Measurements from ENCODE around the gene CADPS. TPM values are rescaled to one million over a fixed set of nuclear protein-coding genes. Genes with fewer than 3 reads are reported as not detected.

CADPS gene
- polyA plus RNA-seq, 1 of the 3 experiments (the other 2 are of a cell fraction): 5.8 TPM

GRCh38 chr3:62532796-62533195, 342.4 kb downstream of the CADPS start:
- Histone ChIP-seq H3K4me2 (no peak overlapping the region), H3K9me3 (no peaks in the 10 kb centered on the region), H3K36me3 (replicated peaks in 1 of 2; ENCODE audit: control insufficient read depth in 1 of 2, insufficient read depth in 2 of 2, low read length in 1 of 2) (no peaks in the 10 kb centered on the region), H2AFZ (ENCODE audit: low read depth) (no peak overlapping the region), H3K9me2 (no peaks in the 10 kb centered on the region), H3K79me2 (ENCODE audit: insufficient read depth) (no peaks in the 10 kb centered on the region), H4K20me1 (ENCODE audit: insufficient read depth) (no peaks in the 10 kb centered on the region), H3K4me1 (ENCODE audit: control insufficient read depth in 1 of 2, insufficient read depth in 2 of 2, low read depth in 1 of 2, low read length in 1 of 2) (no peaks in the 10 kb centered on the region; a peak in 1 of 4 replicates), H3K9ac (no peak overlapping the region), H3F3A (replicated peaks; ENCODE audit: insufficient read depth) (no peaks in the 10 kb centered on the region), H3K4me3 (ENCODE audit: low read depth in 2 of 2, low read length in 1 of 2) (no peak overlapping the region), H3K27ac (ENCODE audit: low read depth in 2 of 2, low read length in 1 of 2) (no peak overlapping the region), H3K27me3 (ENCODE audit: insufficient read depth) (no peaks in the 10 kb centered on the region)
- ChIA-PET POLR2A (no interaction called here), CTCF (no interaction called here)
- DNase-seq: no peak
- 85% methylated on average over 8 of the region's 9 CpGs for WGBS (ENCODE audit: low lambda C conversion rate)
- TF ChIP-seq ELF1 (IDR thresholded peaks at IDR 0.05): no peak

GRCh38 chr3:62531981-62532380, 343.2 kb downstream of the CADPS start:
- H3K4me2 ChIP-seq: no peak overlapping the region
- H3K79me2 ChIP-seq (ENCODE audit: insufficient read depth): no peaks in the 10 kb centered on the region
- no peaks in the 10 kb centered on the region for H3K27me3 ChIP-seq (ENCODE audit: insufficient read depth)
- H3K9me2 ChIP-seq: no peaks in the 10 kb centered on the region
- POLR2A ChIA-PET: no interaction called here
- no peak for DNase-seq
- no peaks in the 10 kb centered on the region for H3K36me3 ChIP-seq (replicated peaks in 1 of 2; ENCODE audit: control insufficient read depth in 1 of 2, insufficient read depth in 2 of 2, low read length in 1 of 2)
- no peak overlapping the region for H3K4me3 ChIP-seq (ENCODE audit: low read depth in 2 of 2, low read length in 1 of 2)
- H4K20me1 ChIP-seq (ENCODE audit: insufficient read depth): no peaks in the 10 kb centered on the region
- peaks cover 0 to 6% of the 10 kb centered on the region in 2 experiments; a peak in 2 of 4 replicates for H3K4me1 ChIP-seq (ENCODE audit: control insufficient read depth in 1 of 2, insufficient read depth in 2 of 2, low read depth in 1 of 2, low read length in 1 of 2)
- no peaks in the 10 kb centered on the region for H3F3A ChIP-seq (replicated peaks; ENCODE audit: insufficient read depth)
- CTCF ChIA-PET: interaction anchor here (0.6 to 1.1 kb wide), 3 partner anchors 12 to 55 kb away, joined by 3 to 4 read pairs (median 4); no protein-coding TSS in a partner anchor
- H3K9ac ChIP-seq: no peak overlapping the region
- no peaks in the 10 kb centered on the region for H3K9me3 ChIP-seq
- TF ChIP-seq MEF2A (IDR thresholded peaks at IDR 0.05; ENCODE audit: borderline replicate concordance, low read depth): no peak
- TF ChIP-seq USF2 (IDR thresholded peaks at IDR 0.05; ENCODE audit: borderline replicate concordance, low read depth, low read length): no peak
- no peak for TF ChIP-seq RXRA (IDR thresholded peaks at IDR 0.05; ENCODE audit: borderline replicate concordance, low read depth)
- no peak for TF ChIP-seq RCOR1 (IDR thresholded peaks at IDR 0.05; ENCODE audit: low read length)
- TF ChIP-seq GABPA (IDR thresholded peaks at IDR 0.05; ENCODE audit: low read depth): no peak
- TF ChIP-seq CTCF (IDR thresholded peaks at IDR 0.05): no peak
- TF ChIP-seq TAF1 (IDR thresholded peaks at IDR 0.05; ENCODE audit: borderline replicate concordance, low read depth, low read length): no peak
- no peak for TF ChIP-seq MAX (IDR thresholded peaks at IDR 0.05; ENCODE audit: low read depth)
- no peak for TF ChIP-seq NFIC (IDR thresholded peaks at IDR 0.05; ENCODE audit: borderline replicate concordance)
- no peak overlapping the region for H3K27ac ChIP-seq (ENCODE audit: low read depth in 2 of 2, low read length in 1 of 2)
- H2AFZ ChIP-seq (ENCODE audit: low read depth): no peak overlapping the region

Measured in SK-N-SH (cell line).